H1 (cell line): Measurements from ENCODE around the gene PLCXD1. TPM values are rescaled to one million over a fixed set of nuclear protein-coding genes. Genes with fewer than 3 reads are reported as not detected.

Source experiments
- CTCF ChIA-PET: fragments of 300-600 bp; sonication (Branson Sonifier 250); formaldehyde crosslinking; loops from one replicate; lab custom pipeline; 2021; ENCODE audit not compliant: partially characterized antibody; lab: Charles Lee
- POLR2A ChIA-PET: fragments of 300-600 bp; sonication (Branson Sonifier 250); formaldehyde crosslinking; loops from one replicate; lab custom pipeline; 2021; ENCODE audit warnings: inconsistent platforms; ENCODE audit not compliant: partially characterized antibody; lab: Charles Lee
- DNase-seq, 2 experiments: peaks; one replicate each; pipeline versions ENCODE4 v3.0.0 to v3.0.0-alpha.2; 2010 to 2022; ENCODE audit warnings: low spot score in 2 of 2, low read depth in 1 of 2, mixed read lengths in 1 of 2
- FAIRE-seq: peaks from 2 replicates; lab custom pipeline; 2011; peaks lifted over from hg19 to GRCh38; lab: Jason Lieb, UNC
- H2AFZ ChIP-seq: 2 replicates; pipeline ENCODE4 v1.8.1; 2012; ENCODE audit warnings: low read length, inconsistent platforms
- H2AK5ac ChIP-seq: 2 replicates; pipeline ENCODE4 v1.6.1; 2013; ENCODE audit warnings: low read depth, low read length
- H2BK120ac ChIP-seq: replicated peaks from 2 replicates; pipeline ENCODE3; 2013; ENCODE audit warnings: low read depth, low read length, inconsistent platforms
- H2BK12ac ChIP-seq: 2 replicates; pipeline ENCODE4 v1.6.1; 2013; ENCODE audit warnings: low read depth, low read length
- H2BK15ac ChIP-seq: 2 replicates; pipeline ENCODE4 v1.6.1; 2013; ENCODE audit warnings: low read length
- H2BK20ac ChIP-seq: 2 replicates; pipeline ENCODE4 v1.6.1; 2013; ENCODE audit warnings: low read length
- H2BK5ac ChIP-seq: 2 replicates; pipeline ENCODE4 v1.6.1; 2013; ENCODE audit warnings: low read depth, low read length
- H3K14ac ChIP-seq: 2 replicates; pipeline ENCODE4 v1.6.1; 2013; ENCODE audit warnings: inconsistent platforms; ENCODE audit not compliant: insufficient read length
- H3K18ac ChIP-seq: 2 replicates; pipeline ENCODE4 v1.6.1; 2013; ENCODE audit warnings: low read length; ENCODE audit errors: extremely low read depth
- H3K23ac ChIP-seq: 2 replicates; pipeline ENCODE4 v1.6.1; 2013; ENCODE audit warnings: inconsistent platforms; ENCODE audit not compliant: insufficient read length
- H3K23me2 ChIP-seq: 2 replicates; pipeline ENCODE4 v1.6.1; 2013; ENCODE audit warnings: low read depth, low read length
- H3K27ac ChIP-seq: 2 replicates; pipeline ENCODE4 v1.6.1; 2011; ENCODE audit warnings: low read depth, low read length, inconsistent platforms
- H3K27me3 ChIP-seq, 4 experiments: replicated peaks in 1 of 4; 1 replicate in 1 of 4; 2 replicates in 3 of 4; pipeline versions ENCODE4 v1.6.1 to v1.8.1; 2011 to 2013; ENCODE audit warnings: low read length in 3 of 4, mild to moderate bottlenecking in 3 of 4, inconsistent platforms in 2 of 4, mixed read lengths in 2 of 4, moderate library complexity in 1 of 4; ENCODE audit not compliant: control insufficient read depth in 3 of 4, insufficient read depth in 3 of 4; ENCODE audit errors: extremely low read depth in 1 of 4
- H3K36me3 ChIP-seq, 4 experiments: 2 replicates each; pipeline versions ENCODE4 v1.6.1 to v1.8.1; 2011 to 2013; ENCODE audit warnings: mild to moderate bottlenecking in 4 of 4, low read length in 3 of 4, moderate library complexity in 2 of 4, control low read depth in 1 of 4, inconsistent platforms in 1 of 4; ENCODE audit not compliant: insufficient read depth in 4 of 4, control insufficient read depth in 2 of 4
- H3K4ac ChIP-seq: replicated peaks from 2 replicates; pipeline ENCODE3; 2013; ENCODE audit warnings: low read length, low read depth, mixed read lengths, inconsistent platforms; ENCODE audit not compliant: insufficient read length
- H3K4me1 ChIP-seq, 4 experiments: replicated peaks in 1 of 4; 1 replicate in 1 of 4; 2 replicates in 3 of 4; pipeline versions ENCODE4 v1.6.1 to v1.8.1; 2011 to 2013; ENCODE audit warnings: low read length in 3 of 4, inconsistent platforms in 2 of 4, mixed read lengths in 1 of 4; ENCODE audit not compliant: insufficient read depth in 4 of 4, control insufficient read depth in 3 of 4
- H3K4me2 ChIP-seq, 2 experiments: 2 replicates each; pipeline versions ENCODE4 v1.6.1 to v1.8.1; 2011 to 2013; ENCODE audit warnings: low read depth in 2 of 2, low read length in 2 of 2, control low read depth in 1 of 2, inconsistent platforms in 1 of 2, mild to moderate bottlenecking in 1 of 2; ENCODE audit not compliant: insufficient read depth in 1 of 2
- H3K4me3 ChIP-seq, 4 experiments: fragments of 200-600, 300-600 bp in 1 of 4; sonication (generic), shearing (Covaris generic), sonication (Bioruptor Twin) in 1 of 4; 2 replicates each; pipeline versions ENCODE4 v1.5.1 to v1.8.1; 2011 to 2016; ENCODE audit warnings: low read length in 4 of 4, low read depth in 3 of 4, control low read depth in 2 of 4, inconsistent platforms in 2 of 4, mild to moderate bottlenecking in 2 of 4, mixed read lengths in 1 of 4, moderate library complexity in 1 of 4; ENCODE audit not compliant: insufficient read depth in 2 of 4; ENCODE audit errors: extremely low read depth in 1 of 4
- H3K56ac ChIP-seq: replicated peaks from 2 replicates; pipeline ENCODE3; 2013; ENCODE audit warnings: low read depth, mild to moderate bottlenecking, mixed read lengths, low read length, inconsistent platforms; ENCODE audit not compliant: insufficient read length
- H3K79me1 ChIP-seq: 2 replicates; pipeline ENCODE4 v1.6.1; 2013; ENCODE audit warnings: low read depth, low read length, control low read depth
- H3K79me2 ChIP-seq, 2 experiments: 2 replicates each; pipeline versions ENCODE4 v1.6.1 to v1.8.1; 2012 to 2013; ENCODE audit warnings: low read length in 2 of 2, mild to moderate bottlenecking in 2 of 2, inconsistent platforms in 1 of 2; ENCODE audit not compliant: insufficient read depth in 2 of 2, control insufficient read depth in 1 of 2
- H3K9ac ChIP-seq, 4 experiments: replicated peaks in 1 of 4; 1 replicate in 1 of 4; 2 replicates in 3 of 4; pipeline versions ENCODE4 v1.6.1 to v1.8.1; 2011 to 2013; ENCODE audit warnings: low read depth in 3 of 4, low read length in 3 of 4, control low read depth in 2 of 4, mild to moderate bottlenecking in 2 of 4, moderate library complexity in 2 of 4, inconsistent platforms in 1 of 4; ENCODE audit errors: extremely low read depth in 1 of 4
- H3K9me3 ChIP-seq, 2 experiments: 2 replicates each; pipeline versions ENCODE4 v1.6.1 to v1.8.1; 2012 to 2013; ENCODE audit warnings: mild to moderate bottlenecking in 2 of 2, moderate library complexity in 2 of 2, control low read depth in 1 of 2, inconsistent platforms in 1 of 2, low read depth in 1 of 2, low read length in 1 of 2, mixed read lengths in 1 of 2; ENCODE audit not compliant: insufficient read depth in 2 of 2
- H4K20me1 ChIP-seq, 2 experiments: replicated peaks in 1 of 2; 2 replicates each; pipeline versions ENCODE3 to v1.8.1; 2011 to 2013; ENCODE audit warnings: inconsistent platforms in 2 of 2, low read length in 2 of 2, mild to moderate bottlenecking in 1 of 2; ENCODE audit not compliant: insufficient read depth in 2 of 2, control insufficient read depth in 1 of 2
- H4K5ac ChIP-seq: 2 replicates; pipeline ENCODE4 v1.6.1; 2013; ENCODE audit warnings: low read length, low read depth, mixed read lengths, inconsistent platforms; ENCODE audit not compliant: insufficient read length
- H4K8ac ChIP-seq: 2 replicates; pipeline ENCODE4 v1.8.0; 2013; ENCODE audit warnings: mild to moderate bottlenecking, moderate library complexity, low read length, inconsistent platforms; ENCODE audit not compliant: insufficient read depth; ENCODE audit errors: extremely low read depth
- H4K91ac ChIP-seq: replicated peaks from 2 replicates; pipeline ENCODE3; 2013; ENCODE audit warnings: low read length, mixed read lengths, inconsistent platforms; ENCODE audit not compliant: insufficient read length
- TBP ChIP-seq: IDR thresholded peaks from 2 replicates; pipeline ENCODE4 v1.6.1; 2011; ENCODE audit warnings: low read depth, low read length, improper control_type of control experiment
- WGBS, 2 experiments: shearing (Covaris generic) in 1 of 2; methylation state at CpG; one replicate each; pipeline versions ENCODE4 v1.1.6 to v1.1.7; 2013 to 2015; ENCODE audit warnings: low lambda C conversion rate in 2 of 2, mixed read lengths in 2 of 2, inconsistent platforms in 1 of 2, low coverage in 1 of 2, missing lambda C conversion rate in 1 of 2; ENCODE audit not compliant: insufficient replicate concordance in 2 of 2, insufficient coverage in 1 of 2, insufficient read length in 1 of 2; ENCODE audit errors: extremely low coverage in 1 of 2, missing lambda C conversion rate in 1 of 2; 5-methylcytosine and 5-hydroxymethylcytosine counted together
- polyA plus RNA-seq, 7 experiments: library from polyadenylated mRNA; depleted of rRNA in 3 of 7; stranded (reverse) in 5 of 7; unstranded in 2 of 7; fragments of >200 nt in 5 of 7; fragments of 200-250 nt in 2 of 7; gene quantifications; 1 replicate in 5 of 7; 2 replicates in 1 of 7; 4 replicates in 1 of 7; pipeline versions ENCODE4 v1.2.1 to v1.2.3, GENCODE V29; 2011 to 2013; ENCODE audit warnings: missing spikeins in 2 of 7, mixed read lengths in 2 of 7
- total RNA-seq: library from RNA; stranded (reverse); fragmentation: NEBNext Ultra II Directional; extraction: Animal tissue kit (Norgen Biotek cat#: 25700); gene quantifications from 2 replicates; pipeline ENCODE4 v1.2.1, GENCODE V29; 2021

Gene PLCXD1
- total and polyA plus RNA-seq, 2 of the 8 experiments (the other 6 are each of a cell fraction or from before 2014, with no cell fraction given) = 93.6 to 124 TPM

- no peak overlapping the region for H2BK20ac ChIP-seq
- no peaks in the 10 kb centered on the region for H3K9me3 ChIP-seq
- 85% methylated on average over 30 of the region's 30 CpGs; no CpG with 5 or more reads in 1 of the 2 experiments for WGBS, 2 experiments
- H3K79me2 ChIP-seq = no peaks in the 10 kb centered on the region; a peak in 1 of 4 replicates
- no peak overlapping the region for H2BK5ac ChIP-seq
- H3K27me3 ChIP-seq = no peaks in the 10 kb centered on the region
- CTCF ChIA-PET = no interaction called here
- H4K91ac ChIP-seq = no peak overlapping the region
- no peak overlapping the region for H3K18ac ChIP-seq
- H3K23ac ChIP-seq = no peak overlapping the region
- no peak overlapping the region for H3K56ac ChIP-seq
- DNase-seq (no peak), FAIRE-seq (no peak)
- H3K79me1 ChIP-seq = peaks cover 5% of the 10 kb centered on the region; the same call in 1 of the 2 replicates
- H3K4me1 ChIP-seq = no peaks in the 10 kb centered on the region
- H3K14ac ChIP-seq = no peak overlapping the region
- TF ChIP-seq TBP = no peak
- peaks cover 6% of the 10 kb centered on the region; the same call in 1 of the 2 replicates for H3K23me2 ChIP-seq
- no peak overlapping the region for H3K9ac ChIP-seq
- POLR2A ChIA-PET = no interaction called here
- no peak overlapping the region for H4K8ac ChIP-seq
- peaks cover 6 to 20% of the 10 kb centered on the region in 2 experiments for H4K20me1 ChIP-seq
- no peak overlapping the region for H4K5ac ChIP-seq
- no peak overlapping the region for H2BK12ac ChIP-seq
- no peak overlapping the region for H3K4me3 ChIP-seq
- no peak overlapping the region for H2AK5ac ChIP-seq
- H2BK15ac ChIP-seq = no peak overlapping the region
- no peak overlapping the region for H3K4me2 ChIP-seq
- no peak overlapping the region for H3K27ac ChIP-seq
- no peak overlapping the region for H2BK120ac ChIP-seq
- no peak overlapping the region for H3K4ac ChIP-seq
- no peak overlapping the region for H2AFZ ChIP-seq
- peaks cover 20 to 72% (median 50%) of the 10 kb centered on the region in 4 experiments for H3K36me3 ChIP-seq
These were observed 27.8 kb downstream of the PLCXD1 start for GRCh38 chrX:308821-309520.
